GM13977 (cell line): ENCODE measurements around the gene DELE1.
A peak's percentile ranks its signal among the peaks of the same experiment; 100 is the strongest.

ENCODE experiments used
- DNase-seq: peaks from one replicate; pipeline ENCODE4 v3.0.0; 2012; ENCODE audit warnings: low spot score
- in situ Hi-C: fragments of 300-500 bp; cut with MboI; formaldehyde crosslinking; loops from one replicate; pipeline ENCODE4 v1.12.0; 2022; ENCODE audit warnings: low sequenced_read_pairs, low pct_unique_long_range_greater_than_20kb, mixed read lengths, inconsistent platforms; ENCODE audit not compliant: unreplicated experiment
- TF ChIP-seq, protein P1 (sequence below): IDR thresholded peaks from 2 replicates; pipeline ENCODE4 v1.5.1; 2012; ENCODE audit warnings: mild to moderate bottlenecking, control low read depth; ENCODE audit not compliant: insufficient read depth; ENCODE audit errors: extremely low read depth, missing control alignments

Gene DELE1

DNA sequence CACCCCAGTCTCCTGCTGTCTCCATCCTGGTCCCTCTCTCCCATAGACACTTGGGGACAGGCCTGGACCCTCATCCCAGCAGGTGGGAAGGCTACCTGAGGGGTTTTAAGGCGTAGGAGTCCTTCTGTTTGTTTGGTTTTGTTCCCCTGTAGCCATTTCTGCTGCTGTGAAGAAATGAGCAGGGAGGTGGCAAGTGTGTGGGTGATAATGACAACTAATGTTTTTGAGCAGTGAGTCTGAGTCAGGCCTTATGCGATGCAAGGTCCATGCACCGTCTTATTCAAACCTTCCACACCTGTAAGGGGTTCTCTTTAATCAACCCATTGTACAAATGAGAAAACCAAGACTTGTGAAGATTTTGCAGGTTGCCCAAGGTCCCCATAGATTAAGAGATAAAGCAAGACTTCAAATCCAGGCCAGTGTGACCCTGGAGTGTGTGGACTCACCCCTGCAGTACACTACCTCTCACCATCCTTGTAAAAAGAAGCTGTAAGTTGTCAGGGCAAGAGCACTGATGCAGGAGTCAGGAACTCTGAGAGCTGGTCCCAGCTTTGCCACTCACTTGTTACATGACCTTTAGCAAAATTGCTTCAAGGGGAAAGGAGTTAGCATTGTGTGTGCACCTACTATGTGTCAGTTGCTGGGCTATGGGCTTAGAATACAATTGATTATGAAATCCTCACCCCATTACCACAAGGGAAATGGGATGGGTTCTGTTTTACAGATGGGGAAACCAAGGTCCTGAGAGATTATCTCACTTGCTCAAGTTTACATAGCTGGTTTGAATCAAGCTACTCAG is 26.7 kb downstream of the DELE1 start:
- in situ Hi-C loops = loop anchor here (25.0 kb wide), 1 partner anchor 263 kb away; the partner anchor contains the start of gene ARAP3
- TF ChIP-seq, protein P1, sequence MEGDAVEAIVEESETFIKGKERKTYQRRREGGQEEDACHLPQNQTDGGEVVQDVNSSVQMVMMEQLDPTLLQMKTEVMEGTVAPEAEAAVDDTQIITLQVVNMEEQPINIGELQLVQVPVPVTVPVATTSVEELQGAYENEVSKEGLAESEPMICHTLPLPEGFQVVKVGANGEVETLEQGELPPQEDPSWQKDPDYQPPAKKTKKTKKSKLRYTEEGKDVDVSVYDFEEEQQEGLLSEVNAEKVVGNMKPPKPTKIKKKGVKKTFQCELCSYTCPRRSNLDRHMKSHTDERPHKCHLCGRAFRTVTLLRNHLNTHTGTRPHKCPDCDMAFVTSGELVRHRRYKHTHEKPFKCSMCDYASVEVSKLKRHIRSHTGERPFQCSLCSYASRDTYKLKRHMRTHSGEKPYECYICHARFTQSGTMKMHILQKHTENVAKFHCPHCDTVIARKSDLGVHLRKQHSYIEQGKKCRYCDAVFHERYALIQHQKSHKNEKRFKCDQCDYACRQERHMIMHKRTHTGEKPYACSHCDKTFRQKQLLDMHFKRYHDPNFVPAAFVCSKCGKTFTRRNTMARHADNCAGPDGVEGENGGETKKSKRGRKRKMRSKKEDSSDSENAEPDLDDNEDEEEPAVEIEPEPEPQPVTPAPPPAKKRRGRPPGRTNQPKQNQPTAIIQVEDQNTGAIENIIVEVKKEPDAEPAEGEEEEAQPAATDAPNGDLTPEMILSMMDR = no peak
- no peak for DNase-seq

DNA sequence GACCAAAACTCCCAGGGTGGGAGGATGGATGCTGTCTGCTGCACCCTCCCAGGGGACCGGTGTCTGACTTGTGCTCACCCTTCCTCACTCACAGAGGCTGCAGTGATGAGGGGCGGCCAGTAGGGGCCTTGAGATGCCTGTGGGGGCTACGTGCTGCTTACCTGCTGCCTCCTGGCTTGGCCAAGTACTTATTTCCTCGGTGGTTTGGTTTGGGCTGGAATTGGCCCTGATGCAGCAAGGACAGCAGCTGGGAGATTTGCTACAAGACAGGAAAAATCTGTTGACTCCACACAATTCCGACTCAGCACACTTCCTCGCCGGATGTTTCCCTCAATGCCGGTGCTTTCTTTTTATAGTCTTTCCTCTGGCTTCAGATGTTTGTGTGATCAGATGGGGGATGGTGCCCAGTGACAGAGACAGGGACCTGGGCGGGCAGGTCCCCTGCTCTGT is 27.7 kb downstream of the DELE1 start:
- in situ Hi-C loops = loop anchor here (25.0 kb wide), 1 partner anchor 264 kb away; the partner anchor contains the start of gene ARAP3
- DNase-seq = peak; percentile 73
- TF ChIP-seq, protein P1 = peak; percentile 54

DNA sequence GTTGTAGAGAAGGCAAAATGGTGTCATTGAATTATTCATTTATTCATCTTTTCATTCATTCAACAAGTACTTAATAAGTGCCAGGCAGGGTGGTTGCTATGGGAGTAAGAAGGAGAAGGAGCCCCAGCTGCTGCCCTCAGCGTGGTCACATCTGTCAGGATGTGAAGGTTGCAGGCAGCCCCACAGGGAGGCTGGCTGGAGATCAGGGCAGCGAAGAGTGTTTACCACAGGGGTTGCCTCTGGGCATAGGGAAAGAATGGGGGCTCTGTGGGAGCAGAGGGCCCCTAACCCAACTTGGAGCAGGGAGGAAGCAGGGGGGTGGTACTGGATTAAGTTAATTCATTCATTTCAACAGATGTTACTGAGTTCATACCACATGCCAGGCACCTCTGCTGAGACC is 28.3 kb downstream of the DELE1 start:
- TF ChIP-seq, protein P1 = no peak
- in situ Hi-C loops = loop anchor here (25.0 kb wide), 1 partner anchor 265 kb away; the partner anchor contains the start of gene ARAP3
- no peak for DNase-seq

DNA sequence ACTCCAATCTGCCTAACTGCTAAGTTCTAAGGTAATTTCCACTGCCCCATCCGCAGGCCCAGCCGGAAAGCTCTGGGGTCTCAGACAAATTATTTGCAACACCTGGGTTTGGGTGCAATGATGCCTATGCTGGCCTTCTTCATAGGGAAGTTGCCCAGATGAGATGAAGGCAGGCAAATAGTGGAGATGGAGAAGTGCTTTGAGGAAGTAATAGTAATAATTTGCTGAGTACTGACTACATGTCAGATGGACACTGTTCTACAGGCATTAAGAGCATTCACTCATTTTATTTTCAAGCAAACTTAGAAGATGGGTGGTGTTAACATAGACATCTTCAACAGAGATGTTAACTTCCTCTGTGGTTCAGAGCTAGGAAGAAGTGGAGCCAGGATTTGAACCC is 30.5 kb downstream of the DELE1 start:
- DNase-seq = no peak
- in situ Hi-C loops = loop anchor here (25.0 kb wide), 1 partner anchor 267 kb away; the partner anchor contains the start of gene ARAP3
- TF ChIP-seq, protein P1 = no peak

DNA sequence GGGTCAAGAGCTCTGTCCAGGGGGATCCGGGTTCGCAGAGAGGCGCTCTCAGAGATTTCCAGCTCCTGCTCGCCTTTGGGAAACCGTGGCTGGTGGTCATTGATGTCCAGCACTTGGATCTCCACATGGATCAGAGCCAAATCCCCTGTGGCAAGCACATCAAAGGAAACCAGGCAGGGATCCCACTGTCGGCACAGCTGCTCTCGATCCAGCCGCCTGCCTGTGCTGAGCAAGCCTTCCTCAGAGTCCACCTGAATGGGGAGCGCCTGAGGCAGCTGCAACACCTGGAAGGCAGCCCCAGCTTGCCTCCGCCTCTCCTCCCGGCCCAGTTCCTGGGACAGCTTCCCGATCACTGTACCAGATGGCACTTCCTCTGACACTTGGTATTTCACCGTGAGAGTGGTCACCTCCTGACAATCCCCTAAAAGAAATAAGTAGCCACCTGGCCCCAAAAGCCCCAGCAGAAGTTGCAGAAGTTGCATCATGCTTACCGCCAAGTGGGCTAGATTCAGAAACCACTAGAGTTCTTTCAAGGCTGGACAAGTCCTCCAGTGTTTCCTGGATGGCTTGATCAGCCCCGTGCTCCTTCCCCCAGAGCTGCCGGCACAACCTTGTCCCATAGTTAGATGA is 33.8 kb downstream of the DELE1 start:
- DNase-seq = no peak
- in situ Hi-C loops = loop anchor here (25.0 kb wide), 1 partner anchor 270 kb away; the partner anchor contains the start of gene ARAP3
- TF ChIP-seq, protein P1 = no peak

DNA sequence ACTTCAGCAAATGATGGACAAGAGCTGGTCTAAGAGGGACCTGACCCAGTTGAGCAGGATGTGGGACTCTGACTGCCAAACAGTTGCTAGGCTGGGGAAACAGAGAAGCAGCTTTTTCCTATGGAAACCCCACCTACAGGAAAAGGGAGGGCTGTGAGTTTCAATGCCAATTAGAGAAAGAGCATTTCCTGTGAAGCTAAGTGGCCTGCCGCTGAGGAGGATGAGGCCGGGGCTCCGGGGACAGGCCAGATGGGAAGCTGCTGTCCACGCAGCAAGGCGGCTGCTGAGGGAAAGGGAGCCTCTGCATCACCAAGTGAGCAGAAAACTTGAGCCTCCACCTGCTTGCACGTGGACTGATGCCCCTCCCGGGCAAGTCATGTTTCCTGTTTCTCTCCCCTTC is 34.4 kb downstream of the DELE1 start, which contains the start of gene PCDH12:
Gene PCDH12 (minus strand): TSS at position 90 of the 400 bp plus-strand sequence. CDS start 351 bp downstream, outside the sequence.
- DNase-seq = no peak
- TF ChIP-seq, protein P1 = no peak
- in situ Hi-C loops = loop anchor here (25.0 kb wide), 1 partner anchor 271 kb away; the partner anchor contains the start of gene ARAP3
